Lower leg skin (tissue), 4 donors: ENCODE results near the gene MEIOB. TPM values are rescaled to one million over a fixed set of nuclear protein-coding genes. Genes with fewer than 3 reads are reported as not detected.
"Not testable (repeated sequence)": the region's sequence is repeated elsewhere in the genome, so short reads cannot be mapped to it uniquely, and the experiment has no call there.

Experiments used
- DNase-seq, 2 donors: peaks; one replicate each; pipeline ENCODE4 v3.0.0-alpha.2; 2019; ENCODE audit warnings: low spot score in 2 of 2
- H3K4me3 ChIP-seq: fragments of 200-600 bp; sonication (generic); 2 replicates; pipeline ENCODE4 v1.5.1; 2017; ENCODE audit warnings: mild to moderate bottlenecking, low read depth; ENCODE audit not compliant: poor library complexity, severe bottlenecking
- POLR2A ChIP-seq, 2 donors: fragments of 450-650 bp; IDR thresholded peaks; one replicate each; pipeline ENCODE4 v1.6.1; 2016 to 2017; ENCODE audit warnings: antibody characterized with exemption in 2 of 2, mild to moderate bottlenecking in 1 of 2, moderate library complexity in 1 of 2
- WGBS, 2 donors: methylation state at CpG; one replicate each; pipeline ENCODE4 v1.1.5; 2018; 5-methylcytosine and 5-hydroxymethylcytosine counted together
- intact Hi-C: fragments of 100-400 bp; cut with DNase I; formaldehyde crosslinking; loops from one replicate; pipeline ENCODE4 v1.15.0; 2023; ENCODE audit warnings: low total_unique reads
- total RNA-seq, 4 donors: library from RNA; depleted of rRNA; stranded (reverse); fragments of >200 nt; gene quantifications; one replicate each; pipeline ENCODE4 v1.1.0, GENCODE V29; 2016
- TF ChIP-seq, protein P1 (sequence below), 3 donors: fragments of 450-650 bp; IDR thresholded peaks; one replicate each; pipeline ENCODE4 v1.5.1; 2016; ENCODE audit warnings: antibody characterized with exemption in 3 of 3, mild to moderate bottlenecking in 3 of 3, moderate library complexity in 2 of 3

Gene MEIOB
- total RNA-seq, 4 donors from 2014 or later = 0.42 TPM; not detected in 3

DNA sequence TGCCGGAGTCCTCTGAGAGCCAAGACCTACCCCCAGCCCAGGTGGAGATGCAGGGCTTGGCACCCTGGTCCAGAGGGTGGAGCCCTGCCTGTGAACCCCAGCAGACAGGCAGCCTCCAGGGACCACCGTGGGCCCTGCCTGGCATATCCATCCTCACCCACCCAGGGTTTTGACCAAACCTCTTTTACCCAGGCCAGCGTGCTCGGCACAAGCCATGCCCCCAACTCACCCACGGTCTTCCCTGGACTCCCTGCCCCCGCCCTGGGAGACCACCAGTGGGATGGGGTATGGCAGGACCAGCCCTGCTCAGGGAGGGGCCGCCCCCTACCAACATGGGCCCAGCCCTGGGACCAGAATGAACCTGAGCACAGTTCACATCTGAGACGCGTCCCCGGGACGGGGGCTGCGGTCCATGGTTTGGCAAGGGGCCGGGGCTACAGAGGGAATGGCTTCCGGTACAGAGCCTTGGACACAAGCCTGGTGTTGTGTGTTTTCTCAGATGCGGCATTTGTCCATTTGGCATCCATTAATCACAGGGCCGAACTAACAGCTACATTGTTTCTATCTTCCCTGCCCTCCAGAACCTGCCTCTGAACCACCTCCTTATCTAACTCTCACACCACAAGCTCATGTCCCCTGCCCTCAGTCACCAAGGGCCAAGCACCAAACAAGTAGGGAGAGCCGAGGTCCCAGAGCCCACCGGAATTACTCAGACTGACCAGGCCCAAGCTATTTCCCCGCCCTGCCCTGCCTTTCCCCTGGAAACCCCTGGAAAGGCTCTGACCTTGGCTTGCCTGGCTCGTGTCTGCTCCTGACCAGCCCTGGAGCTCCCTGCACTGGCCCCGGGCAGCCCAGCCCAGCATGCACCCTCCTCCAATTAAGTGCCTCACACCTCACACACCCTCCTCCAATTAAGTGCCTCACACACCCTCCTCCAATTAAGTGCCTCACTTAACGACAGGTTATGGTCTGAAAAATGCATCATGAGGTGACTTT, 32.2 kb upstream of the MEIOB start:
- DNase-seq = no peak
- TF ChIP-seq, protein P1, sequence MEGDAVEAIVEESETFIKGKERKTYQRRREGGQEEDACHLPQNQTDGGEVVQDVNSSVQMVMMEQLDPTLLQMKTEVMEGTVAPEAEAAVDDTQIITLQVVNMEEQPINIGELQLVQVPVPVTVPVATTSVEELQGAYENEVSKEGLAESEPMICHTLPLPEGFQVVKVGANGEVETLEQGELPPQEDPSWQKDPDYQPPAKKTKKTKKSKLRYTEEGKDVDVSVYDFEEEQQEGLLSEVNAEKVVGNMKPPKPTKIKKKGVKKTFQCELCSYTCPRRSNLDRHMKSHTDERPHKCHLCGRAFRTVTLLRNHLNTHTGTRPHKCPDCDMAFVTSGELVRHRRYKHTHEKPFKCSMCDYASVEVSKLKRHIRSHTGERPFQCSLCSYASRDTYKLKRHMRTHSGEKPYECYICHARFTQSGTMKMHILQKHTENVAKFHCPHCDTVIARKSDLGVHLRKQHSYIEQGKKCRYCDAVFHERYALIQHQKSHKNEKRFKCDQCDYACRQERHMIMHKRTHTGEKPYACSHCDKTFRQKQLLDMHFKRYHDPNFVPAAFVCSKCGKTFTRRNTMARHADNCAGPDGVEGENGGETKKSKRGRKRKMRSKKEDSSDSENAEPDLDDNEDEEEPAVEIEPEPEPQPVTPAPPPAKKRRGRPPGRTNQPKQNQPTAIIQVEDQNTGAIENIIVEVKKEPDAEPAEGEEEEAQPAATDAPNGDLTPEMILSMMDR (IDR thresholded peaks at IDR 0.05) = no peak
- TF ChIP-seq POLR2A (IDR thresholded peaks at IDR 0.05) = no peak
- intact Hi-C loops = no loop called here
- H3K4me3 ChIP-seq = no peak overlapping the region
- WGBS, 2 donors = 65 to 80% methylated on average over 21 of the region's 22 CpGs

DNA sequence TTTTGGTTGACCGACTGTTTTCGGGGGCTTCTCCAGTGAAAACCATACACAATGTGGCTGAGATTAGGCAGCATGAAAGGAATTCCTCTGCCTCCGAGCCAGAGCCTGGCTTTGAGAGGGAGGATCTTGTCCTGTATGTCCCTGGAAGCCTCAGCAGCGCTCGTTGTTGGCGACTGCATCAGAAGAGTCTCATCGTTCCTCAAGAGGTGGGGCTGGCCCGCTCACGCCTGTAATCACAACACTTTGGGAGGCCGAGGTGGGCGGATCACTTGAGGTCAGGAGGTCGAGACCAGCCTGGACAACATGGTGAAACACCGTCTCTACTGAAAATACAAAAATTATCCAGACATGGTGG, 31.2 kb upstream of the MEIOB start:
- DNase-seq = no peak
- intact Hi-C loops = no loop called here
- no peak overlapping the region for H3K4me3 ChIP-seq
- WGBS, 2 donors = 59 to 64% methylated on average over 13 of the region's 13 CpGs
- TF ChIP-seq, protein P1 (IDR thresholded peaks at IDR 0.05) = no peak
- TF ChIP-seq POLR2A (IDR thresholded peaks at IDR 0.05) = no peak

DNA sequence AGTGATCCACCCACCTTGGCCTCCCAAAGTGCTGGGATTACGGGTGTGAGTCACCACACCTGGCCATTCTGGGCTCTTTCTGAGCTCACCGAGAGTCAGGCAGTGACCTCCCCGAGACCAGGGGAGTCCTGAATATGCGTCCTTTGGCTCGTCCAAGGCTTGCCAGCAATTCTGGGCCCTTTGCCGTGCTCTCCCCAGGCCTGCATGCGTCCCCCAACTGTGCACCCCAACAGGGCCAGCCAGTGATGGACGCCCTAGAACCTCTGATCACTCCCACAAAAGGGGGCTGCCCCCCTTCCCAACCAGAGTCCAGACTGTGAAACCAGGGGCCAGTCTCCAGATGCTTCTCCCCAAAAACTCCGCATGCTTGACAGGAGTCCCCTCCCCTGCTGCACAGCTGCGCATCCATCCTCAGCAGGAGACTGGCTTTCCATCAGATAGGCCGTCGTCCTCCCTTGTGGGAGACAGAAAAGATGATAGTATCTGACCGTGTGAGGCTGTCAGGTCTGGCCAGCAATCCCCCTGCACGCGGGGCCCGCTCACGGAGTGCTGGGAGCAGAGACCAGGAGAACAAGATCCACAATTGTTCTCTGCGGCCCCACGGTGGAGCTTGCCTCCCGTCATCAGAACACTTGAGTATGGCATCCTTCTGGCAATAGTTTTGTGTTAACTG, 30.7 kb upstream of the MEIOB start:
- intact Hi-C loops = no loop called here
- no peak overlapping the region for H3K4me3 ChIP-seq
- TF ChIP-seq, protein P1 (IDR thresholded peaks at IDR 0.05) = no peak
- no peak for TF ChIP-seq POLR2A (IDR thresholded peaks at IDR 0.05)
- WGBS, 2 donors = 78 to 83% methylated on average over 19 to 20 of the region's 20 CpGs
- no peak for DNase-seq

DNA sequence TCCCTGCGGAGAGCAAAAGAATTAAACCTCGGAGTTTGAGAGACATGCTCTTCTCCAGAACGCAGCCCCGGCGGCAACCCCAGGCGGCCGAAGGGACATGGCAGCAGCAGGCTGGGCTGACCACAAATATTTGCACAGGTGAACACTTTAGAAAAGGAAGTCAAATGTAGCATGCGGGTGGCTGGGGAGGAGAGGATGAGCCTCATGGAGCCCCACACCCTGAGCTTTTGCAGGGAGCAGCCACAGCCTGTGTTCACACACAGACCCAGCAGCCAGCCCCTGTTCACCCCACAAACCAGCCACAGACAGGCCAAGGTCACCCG, 28.4 kb upstream of the MEIOB start:
- H3K4me3 ChIP-seq = no peak overlapping the region
- intact Hi-C loops = no loop called here
- WGBS, 2 donors = 65 to 71% methylated on average over 9 of the region's 9 CpGs
- no peak for DNase-seq
- TF ChIP-seq, protein P1 (IDR thresholded peaks at IDR 0.05) = no peak
- no peak for TF ChIP-seq POLR2A (IDR thresholded peaks at IDR 0.05)

DNA sequence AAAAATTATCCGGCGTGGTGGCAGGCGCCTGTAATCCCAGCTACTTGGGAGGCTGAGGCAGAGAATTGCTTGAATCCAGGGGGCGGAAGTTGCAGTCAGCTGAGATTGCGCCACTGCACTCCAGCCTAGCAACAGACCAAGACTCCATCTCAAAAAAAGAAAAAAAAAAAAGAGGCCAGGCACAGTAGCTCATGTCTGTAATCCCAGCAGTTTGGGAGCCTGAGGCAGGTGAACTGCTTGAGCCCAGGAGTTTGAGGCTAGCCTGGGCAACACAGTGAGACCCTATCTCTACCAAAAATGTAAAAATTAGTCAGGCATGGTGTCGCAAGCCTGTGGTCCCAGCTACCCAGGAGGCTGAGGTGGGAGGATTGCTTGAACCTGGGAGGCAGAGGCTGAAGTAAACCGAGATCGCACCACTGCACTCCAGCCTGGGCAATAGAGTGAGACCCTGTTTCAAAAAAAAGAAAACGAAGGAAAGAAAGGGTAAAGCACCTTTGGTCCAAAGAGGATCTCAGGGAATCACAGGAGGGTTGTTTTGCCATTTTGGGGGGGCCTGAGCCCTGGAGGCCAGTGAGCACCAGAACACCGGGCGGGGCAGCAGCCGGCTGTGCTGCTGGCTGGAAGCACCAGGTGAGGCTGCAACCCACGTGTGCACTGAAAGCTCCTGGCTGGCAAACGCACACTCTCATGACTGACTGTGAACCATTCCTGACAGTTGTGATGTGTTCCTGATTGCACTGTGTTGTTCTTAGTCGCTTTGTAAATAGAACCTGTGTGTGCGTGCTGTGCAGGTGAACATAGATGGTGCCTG, 27.9 kb upstream of the MEIOB start:
- intact Hi-C loops = no loop called here
- H3K4me3 ChIP-seq = no peak overlapping the region
- WGBS, 2 donors = 74 to 82% methylated on average over 15 to 16 of the region's 16 CpGs
- TF ChIP-seq, protein P1 (IDR thresholded peaks at IDR 0.05) = no peak
- TF ChIP-seq POLR2A (IDR thresholded peaks at IDR 0.05) = no peak
- no peak for DNase-seq

DNA sequence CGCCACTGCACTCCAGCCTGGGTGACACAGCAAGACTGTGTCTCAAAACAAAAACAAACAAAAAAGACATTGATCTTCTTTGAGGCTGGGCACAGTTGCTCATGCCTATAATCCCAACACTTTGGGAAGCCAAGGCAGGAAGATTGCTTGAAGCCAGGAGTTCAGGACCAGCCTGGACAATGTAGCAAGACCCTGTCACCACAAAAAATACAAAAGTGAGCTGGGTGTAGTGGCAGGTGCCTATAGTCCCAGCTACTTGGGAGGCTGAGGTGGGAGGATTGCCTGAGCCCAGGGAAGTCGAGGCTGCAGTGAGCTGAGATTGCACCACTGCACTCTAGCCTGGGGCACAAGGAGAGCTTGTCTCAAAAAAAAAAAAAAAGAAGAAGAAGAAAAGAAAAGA, 25.7 kb upstream of the MEIOB start:
- DNase-seq, intact Hi-C loops, H3K4me3 ChIP-seq: not testable (repeated sequence)
- 79 to 82% methylated on average over 2 of the region's 2 CpGs for WGBS, 2 donors
